GM18520 (cell line): ENCODE measurements around the gene NDUFS3.
"Not testable (repeated sequence)": the region's sequence is repeated elsewhere in the genome, so short reads cannot be mapped to it uniquely, and the experiment has no call there.

Experiments
- ATAC-seq: cut with Tn5 transposase; IDR thresholded peaks from one replicate; pipeline ENCODE4 v1.9.1; 2021; ENCODE audit not compliant: unreplicated experiment

NDUFS3 gene

DNA sequence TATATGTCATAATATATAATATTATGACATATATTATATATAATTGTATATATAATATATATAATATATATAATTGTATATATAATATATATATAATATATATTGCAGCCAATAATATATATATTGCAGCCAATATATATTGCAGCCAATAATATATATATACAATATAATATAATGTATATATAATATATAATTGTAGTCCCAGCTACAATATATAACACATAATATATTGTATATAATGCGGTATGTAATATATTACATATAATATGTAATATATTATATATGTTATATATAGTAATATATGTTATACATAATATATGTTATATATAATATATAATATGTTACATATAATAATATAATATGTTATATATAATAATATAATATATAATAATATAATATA is 20.2 kb upstream of the NDUFS3 start:
- ATAC-seq = no peak

DNA sequence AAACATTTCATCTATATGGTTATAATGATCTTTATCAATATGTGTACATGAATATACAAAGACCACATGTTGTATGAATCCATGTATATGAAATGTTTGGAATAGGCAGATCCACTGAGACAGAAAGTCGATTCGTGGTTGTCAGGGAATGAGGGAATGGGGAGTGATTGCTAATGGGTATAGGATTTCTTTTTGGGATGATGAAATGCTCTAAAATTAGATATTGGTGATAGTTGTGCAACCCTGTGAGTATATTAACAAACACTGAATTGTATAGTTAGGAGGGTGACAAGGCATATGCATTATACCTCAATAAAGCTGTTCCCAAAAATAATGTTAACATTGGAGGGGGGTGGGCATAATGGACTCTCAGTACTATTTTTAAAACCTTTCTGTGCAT is 18.4 kb upstream of the NDUFS3 start:
- no peak for ATAC-seq

DNA sequence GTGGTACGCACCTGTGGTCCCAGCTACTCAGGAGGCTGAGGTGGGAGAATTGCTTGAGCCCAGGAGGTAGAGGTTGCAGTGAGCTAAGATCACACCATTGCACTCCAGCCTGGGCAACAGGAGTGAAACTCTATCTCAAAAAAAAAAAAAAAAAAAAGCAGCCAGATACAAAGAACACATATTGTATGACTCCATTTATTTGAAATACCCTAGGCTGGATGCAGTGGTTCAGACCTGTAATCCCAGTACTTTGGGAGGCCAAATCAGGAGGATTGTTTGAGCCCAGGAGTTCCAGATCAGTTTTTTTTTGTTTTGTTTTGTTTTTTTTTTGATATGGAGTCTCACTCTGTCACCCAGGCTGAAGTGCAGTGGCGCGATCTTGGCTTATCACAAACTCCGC is 16.5 kb upstream of the NDUFS3 start:
- not testable (repeated sequence) for ATAC-seq

DNA sequence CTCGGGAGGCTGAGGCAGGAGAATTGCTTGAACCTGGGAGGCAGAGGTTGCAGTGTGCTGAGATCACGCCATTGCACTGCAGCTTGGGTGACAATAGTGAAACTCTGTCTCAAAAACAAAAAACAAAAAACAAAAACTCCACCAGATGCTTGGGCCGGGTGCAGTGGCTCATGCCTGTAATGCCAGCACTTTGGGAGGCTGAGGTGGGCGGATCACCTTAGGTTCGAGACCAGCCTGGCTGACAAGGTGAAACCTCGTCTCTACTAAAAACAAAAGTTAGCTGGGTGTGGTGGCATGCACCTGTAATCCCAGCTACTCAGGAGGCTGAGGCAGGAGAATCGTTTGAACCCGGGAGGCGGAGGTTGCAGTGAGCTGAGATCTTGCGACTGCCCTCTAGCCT is 14.5 kb upstream of the NDUFS3 start:
- ATAC-seq = not testable (repeated sequence)

DNA sequence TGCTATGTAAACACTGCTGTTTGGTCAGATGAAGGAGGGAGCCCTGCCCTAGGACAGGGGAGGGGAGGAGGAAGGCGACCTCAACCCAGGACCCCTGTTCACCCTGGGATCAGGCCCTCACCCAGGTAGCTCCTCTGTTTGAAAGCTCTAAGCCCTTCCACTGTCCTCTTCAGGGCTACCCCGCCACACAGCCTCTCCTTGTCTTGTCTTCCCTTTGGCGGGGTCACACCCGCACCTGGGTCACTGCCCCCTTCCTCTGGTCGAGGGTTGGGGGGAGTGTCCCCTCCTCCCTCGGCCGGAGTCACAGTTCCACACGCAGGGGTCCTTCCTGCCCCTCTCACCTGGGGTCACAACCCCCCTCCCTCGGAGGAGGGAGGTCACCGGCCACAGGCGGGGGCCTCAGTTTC is 13.9 kb upstream of the NDUFS3 start:
- ATAC-seq = peak; percentile 2

DNA sequence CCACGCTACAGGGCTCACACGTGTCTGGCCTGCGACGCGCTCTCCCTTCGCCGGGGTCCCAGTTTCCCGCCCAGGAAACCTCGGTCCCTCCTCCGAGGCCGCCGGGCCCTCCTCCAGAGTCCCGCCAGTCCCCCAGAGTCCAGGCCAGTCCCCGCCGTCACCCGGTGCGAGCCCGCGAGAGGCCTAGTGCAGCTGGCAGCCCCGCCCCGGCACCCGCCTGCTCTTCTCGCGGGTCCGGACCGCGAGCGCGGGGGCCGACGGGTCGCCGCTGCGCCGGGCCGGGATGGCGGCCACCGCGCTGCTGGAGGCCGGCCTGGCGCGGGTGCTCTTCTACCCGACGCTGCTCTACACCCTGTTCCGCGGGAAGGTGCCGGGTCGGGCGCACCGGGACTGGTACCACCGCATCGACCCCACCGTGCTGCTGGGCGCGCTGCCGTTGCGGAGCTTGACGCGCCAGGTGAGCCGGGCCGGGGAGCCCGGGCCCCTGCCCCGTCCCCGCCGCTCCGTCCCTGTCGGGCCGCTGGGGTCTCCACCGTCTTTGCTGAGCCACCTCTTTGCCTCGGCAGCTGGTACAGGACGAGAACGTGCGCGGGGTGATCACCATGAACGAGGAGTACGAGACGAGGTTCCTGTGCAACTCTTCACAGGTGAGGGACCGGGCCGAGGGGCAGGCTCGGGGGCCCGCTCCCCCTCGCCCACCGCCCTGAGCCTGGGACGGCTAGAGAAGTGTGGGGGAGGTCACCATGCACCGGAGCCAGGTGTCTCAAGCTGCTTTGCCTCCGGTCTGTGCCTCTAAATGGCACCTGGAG is 13.3 kb upstream of the NDUFS3 start, which contains the start of gene PTPMT1:
PTPMT1 (plus strand) TSS at position 260 of the 809 bp plus-strand sequence; CDS start at position 284, 24 bp downstream.
- ATAC-seq = peak; percentile 76

DNA sequence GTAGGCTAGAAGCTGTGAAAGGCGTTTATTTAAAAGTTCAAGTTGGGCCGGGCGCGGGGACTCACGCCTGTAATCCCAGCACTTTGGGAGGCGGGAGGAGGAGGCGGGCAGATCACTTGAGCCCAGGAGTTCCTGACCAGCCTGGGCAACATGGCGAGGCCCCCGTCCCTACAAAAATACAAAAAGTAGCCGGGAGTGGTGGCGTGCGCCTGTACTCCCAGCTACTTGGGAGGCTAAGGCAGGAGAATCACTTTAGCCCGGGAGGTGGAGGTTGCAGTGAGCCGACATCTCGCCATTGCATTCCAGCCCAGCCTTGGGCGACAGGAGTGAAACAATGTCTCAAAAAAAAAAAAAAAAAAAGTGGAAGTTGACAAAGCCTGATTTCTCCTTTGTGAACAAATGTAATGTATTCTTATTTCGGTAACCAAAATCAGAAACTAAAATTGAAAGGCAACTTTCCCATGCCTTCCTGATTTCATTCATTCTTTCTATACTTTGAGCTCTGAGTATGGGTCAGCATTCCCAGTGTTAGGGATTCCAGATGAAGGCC is 12.7 kb upstream of the NDUFS3 start:
- no peak for ATAC-seq

DNA sequence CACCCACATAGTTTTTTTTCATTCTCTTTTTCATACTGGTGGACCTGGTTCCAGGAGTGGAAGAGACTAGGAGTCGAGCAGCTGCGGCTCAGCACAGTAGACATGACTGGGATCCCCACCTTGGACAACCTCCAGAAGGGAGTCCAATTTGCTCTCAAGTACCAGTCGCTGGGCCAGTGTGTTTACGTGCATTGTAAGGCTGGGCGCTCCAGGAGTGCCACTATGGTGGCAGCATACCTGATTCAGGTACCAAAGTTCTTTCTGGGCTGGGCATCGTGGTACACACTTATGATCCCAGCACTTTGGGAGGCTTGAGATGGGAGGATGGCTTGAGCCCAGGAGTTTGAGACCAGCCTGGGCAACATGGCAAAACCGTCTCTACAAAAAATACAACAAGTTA is 9.2 kb upstream of the NDUFS3 start:
- ATAC-seq = no peak

DNA sequence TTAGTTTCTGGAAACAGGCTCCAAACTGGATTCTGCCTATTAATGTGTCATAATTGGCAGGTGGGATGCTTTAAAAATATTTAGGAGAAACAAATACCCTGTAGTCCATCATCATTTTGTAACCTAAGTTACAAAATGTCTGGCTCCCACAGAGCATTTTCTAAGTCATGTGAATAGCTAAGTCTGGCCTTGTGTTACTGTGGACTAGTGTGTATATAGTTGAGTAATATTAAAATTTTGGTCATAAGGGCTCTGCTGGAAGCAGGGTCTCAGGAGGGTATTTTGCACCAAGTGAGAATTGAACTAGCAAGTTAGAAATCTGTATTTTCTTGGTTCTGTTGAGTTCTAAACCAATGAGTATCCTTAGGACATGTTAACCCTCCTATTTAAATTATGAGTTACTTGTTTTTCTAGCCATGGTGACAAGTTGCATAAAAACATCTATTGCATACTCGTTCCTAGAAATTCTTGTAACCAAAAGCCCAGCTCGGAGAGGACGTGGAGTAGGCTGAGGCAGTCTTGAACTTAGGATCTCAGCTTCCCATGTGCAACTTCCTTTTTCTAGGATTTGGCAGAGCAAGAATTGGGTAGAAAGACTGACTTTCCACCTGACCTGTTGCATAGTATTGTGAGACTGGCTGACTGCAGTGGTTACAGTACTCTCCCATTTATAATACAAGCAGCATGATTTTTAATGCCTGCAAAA is 8.1 kb upstream of the NDUFS3 start:
- no peak for ATAC-seq

DNA sequence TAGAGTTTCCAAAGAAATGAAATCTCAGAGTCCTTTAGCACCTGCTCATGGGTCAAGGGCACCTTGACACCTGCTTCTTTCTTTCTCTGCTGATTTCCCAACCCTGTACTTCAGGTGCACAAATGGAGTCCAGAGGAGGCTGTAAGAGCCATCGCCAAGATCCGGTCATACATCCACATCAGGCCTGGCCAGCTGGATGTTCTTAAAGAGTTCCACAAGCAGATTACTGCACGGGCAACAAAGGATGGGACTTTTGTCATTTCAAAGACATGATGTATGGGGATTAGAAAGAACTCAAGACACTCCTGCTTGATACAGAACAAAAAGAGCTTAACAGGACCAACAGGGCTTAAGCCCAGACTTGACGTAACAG is 7.5 kb upstream of the NDUFS3 start:
- ATAC-seq = no peak

DNA sequence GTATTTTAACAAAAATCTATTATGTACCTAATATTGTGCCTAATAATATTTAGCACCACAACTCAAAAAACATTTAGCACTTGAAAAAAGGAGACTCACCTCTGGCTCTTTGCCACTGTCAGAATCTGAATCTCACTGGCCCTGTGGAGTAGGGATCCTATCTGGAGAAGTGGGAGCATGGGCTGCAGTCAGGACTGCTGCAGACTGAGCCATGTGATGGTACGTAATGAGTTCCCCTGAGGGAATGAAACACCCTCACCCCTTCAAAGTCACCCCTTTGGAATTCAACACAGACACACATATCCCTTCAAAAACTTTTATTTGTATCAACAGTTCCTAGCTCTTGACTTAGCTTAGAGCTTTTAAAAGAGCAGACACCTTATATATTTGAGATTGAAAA is 7.0 kb upstream of the NDUFS3 start:
- ATAC-seq = no peak

DNA sequence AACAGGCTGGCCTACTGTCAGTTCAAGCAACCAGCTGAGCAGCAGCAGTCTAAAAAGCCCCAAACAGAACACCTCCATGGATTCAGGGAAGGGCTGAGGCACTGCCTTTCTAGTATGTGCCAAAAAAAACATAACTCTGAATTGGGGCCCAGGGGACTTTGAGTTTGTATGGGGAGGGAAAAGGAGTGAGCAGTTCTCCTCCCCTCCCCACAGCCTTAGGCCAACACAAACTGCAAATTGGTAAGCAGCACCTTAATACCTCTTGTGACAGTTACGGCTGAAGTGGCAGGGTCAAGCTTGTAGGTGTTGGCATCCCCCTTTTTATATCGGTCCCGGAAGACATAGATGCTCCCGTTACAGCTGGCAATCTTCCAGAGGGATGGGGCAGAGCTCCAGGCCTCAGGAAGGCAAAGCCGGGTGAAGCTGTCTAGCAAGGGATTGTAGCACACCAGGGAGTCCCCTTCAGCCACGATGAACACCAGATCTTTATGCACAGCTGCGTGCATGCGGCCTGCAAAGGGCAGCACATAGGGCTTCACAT is 6.1 kb upstream of the NDUFS3 start:
- no peak for ATAC-seq

DNA sequence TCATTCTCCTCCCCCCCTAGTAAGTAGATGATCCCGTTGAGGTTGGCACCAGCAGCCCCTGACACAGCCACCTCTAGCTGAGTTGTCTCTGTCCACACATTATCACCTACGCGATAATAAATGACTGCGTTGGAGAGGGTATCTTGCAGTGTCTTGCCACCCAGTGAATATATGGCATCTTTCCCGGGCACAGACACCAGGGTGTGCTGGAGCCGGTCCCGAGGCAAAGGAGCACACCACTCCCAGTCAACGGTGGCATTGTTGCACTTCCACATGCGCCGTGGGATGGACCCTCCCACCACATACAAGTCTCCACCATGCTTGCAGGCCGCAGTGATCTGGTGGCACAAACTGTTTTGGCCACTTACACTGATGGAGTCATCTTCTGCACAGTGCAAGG is 5.6 kb upstream of the NDUFS3 start:
- no peak for ATAC-seq

DNA sequence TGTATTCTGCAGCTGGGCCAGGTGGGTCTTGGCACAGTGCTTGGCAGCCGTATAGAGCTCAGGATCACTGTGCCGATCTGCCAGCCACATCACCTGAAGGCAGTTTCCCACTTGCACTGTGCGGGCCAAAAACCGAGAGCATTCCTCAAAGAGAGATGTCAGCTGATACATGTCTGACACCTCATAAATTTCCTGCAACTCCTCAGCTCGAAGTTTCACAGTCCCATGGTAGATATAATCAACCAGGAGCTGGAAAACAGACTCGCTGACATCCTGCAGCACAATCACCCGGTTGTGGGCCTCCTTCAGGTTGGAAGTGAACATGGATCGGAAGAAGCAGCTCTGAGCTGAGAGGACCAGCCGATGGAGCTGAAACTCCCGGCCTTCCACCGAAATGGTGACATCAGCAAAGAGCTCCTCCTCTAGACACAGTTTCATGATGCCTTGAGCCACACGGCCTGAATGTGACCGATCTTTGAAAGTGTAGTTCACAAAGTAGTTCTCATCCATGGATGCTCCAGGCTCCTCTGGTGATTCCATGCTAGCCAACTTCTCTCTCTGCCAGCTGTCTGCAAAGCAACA is 1.3 kb upstream of the NDUFS3 start:
- no peak for ATAC-seq

DNA sequence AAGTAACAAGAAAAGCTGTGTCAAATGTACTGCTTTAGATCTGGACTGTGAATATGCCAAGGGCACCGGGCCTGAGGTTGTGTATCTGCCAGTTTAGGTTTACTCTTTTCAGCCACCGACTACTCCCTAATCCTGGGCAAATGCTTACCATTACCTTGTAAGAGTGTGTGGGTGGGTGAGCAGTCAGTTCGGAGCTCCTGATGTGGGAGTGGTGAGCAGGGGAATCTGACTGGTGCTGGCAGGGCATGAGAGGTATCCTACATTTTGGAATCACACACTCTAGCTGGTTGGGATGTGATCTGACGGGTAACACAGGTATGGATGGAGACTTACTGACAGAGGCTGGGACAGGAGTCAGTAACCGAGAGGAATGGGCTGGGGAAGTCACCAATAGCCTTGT is 5.0 kb downstream of the NDUFS3 start:
- ATAC-seq = no peak

DNA sequence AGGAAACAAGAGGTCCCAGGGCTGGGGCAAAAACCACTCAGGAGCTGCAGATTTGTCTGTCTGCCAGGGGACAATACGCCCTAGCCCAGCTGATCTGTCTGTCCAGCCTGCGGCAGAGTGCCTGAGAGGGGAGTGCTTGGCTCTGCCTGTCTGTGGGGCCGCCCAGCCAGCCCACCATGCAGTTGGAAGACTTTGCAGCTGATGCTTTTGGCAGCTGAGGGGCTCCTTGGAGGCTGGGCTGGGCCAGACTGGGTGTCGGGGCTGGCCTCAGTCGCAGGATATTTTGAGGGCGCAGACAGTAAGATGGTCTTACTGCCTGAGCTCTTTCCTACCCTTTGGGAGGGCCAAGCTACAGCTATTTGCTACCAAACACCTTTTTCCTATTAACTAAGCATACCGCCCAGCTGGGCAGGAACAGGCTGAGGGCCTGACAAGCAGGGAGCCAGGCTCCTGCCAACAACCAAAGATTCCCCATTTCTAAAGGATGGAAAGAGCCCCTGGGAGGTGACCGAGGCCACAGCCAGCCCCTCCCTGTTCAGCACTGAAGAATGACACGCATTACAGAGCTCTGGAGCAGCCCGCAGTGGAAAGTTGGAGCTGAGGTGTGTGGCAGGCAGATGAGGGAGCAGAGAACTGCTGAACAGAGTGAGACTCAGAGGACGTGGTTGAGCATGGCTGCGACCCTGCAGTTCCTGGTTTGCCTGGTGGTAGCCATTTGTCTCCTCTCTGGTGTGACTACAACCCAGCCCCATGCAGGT is 7.4 kb downstream of the NDUFS3 start, which contains the start of gene FAM180B:
FAM180B (plus strand) TSS at position 581 of the 758 bp plus-strand sequence; CDS start at position 672, 91 bp downstream.
- no peak for ATAC-seq

DNA sequence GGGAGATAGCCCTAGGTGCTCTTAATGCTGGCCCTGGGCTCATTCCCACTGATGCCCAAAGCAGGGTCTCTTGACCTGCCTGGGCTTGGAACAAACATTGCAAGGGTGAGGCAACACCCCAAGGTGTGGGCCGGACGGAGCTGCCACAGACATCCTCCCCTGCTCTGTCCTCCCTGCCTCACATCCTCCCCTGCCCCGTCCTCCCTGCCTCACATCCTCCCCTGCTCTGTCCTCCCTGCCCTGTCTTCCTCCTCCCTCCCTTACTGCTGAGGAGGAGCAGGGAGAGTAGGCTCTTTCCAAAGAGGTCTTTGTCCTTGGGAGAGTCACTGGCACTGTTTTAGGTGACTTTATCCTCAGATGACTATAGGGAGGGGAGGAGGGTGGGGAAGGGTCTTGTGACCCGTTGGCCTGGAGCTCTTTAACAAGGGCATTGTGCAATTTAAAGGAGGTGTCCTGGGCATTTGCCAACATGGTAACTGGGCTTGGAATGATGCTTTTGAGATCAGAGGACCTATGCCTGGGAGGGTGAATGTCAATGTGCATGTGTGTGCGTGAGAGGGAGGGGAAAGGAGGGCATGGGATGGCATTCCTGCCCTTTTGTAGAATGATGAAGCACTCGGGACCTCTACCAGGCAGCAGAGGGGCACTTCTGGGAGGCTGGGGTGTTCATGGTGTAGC is 8.3 kb downstream of the NDUFS3 start:
- no peak for ATAC-seq

DNA sequence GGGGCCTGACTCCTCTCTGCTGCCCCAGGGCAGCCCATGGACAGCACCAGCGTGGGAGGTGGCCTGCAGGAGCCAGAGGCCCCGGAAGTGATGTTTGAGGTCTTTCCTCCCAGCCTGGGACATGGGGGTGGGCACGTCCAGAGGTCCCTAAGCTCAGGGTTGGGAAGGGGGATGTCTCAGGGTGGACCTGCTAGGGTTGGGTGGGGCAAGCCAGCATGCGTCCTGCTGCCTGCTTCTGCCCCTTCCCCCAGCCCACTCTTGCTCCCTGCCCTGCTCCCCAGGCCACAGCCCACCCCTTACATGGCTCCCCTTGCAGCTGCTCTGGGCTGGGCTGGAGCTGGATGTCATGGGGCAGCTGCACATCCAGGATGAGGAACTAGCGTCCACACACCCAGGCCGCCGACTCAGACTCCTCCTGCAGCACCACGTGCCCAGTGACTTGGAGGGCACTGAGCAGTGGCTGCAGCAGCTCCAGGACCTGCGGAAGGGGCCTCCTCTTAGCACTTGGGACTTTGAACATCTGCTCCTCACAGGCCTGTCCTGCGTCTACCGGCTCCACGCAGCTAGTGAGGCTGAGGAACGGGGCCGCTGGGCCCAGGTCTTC is 9.0 kb downstream of the NDUFS3 start:
- no peak for ATAC-seq

DNA sequence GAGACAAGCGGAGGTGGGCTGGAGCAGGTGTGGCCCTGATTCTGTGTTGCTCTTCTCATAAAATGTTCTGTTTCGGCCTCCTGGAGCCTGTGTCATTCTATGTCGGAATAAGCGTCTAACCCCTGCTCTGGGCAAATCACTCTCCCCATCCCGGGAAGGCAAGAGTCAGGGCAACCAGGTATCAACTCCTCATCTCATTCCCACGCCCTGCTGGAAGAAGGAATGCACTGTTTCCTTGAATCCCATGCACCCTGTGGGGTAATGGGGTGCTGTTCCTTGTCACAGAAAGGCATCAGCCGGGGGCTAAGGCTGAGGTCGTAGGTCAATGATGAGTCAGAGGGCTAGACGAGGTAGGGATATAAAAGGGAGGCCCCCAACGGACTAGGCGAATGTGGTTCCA is 10.2 kb downstream of the NDUFS3 start:
- no peak for ATAC-seq

DNA sequence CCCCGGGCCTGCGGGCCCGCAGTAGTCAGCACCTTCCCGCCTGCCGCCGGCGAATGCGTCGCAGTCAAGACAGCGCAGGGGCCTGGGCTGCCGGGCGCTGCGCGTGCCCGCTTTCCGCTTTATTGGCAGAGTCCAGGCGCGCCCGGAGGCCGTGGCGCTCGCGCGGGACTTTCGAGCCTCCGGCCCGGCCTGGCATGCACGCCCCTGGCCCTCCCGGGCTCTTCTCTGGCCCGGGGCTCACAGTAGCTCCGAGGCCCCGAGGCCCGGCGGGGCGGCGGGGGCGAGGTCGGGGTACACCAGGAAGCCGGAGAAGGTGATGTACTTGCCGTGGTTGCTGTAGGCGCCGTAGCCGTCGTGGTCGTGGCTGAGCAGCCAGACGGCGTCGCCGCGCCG is 10.7 kb downstream of the NDUFS3 start:
- ATAC-seq = no peak
